Measurements from ENCODE around the gene CEND1.

Gene CEND1

GRCh38 chr11:813072-813455 is 23.2 kb upstream of the CEND1 start:
- no peak for DNase-seq (ENCODE audit: low spot score)
- no peaks in the 10 kb centered on the region for H3K9me3 ChIP-seq (ENCODE audit: severe bottlenecking)
- H3K27me3 ChIP-seq (ENCODE audit: insufficient read depth, poor library complexity, severe bottlenecking): no peaks in the 10 kb centered on the region
- peaks cover 37% of the 10 kb centered on the region for H3K36me3 ChIP-seq (ENCODE audit: low read depth)
- no peak for ATAC-seq (ENCODE audit: low read depth)
- peak overlapping the region; percentile 73 for H3K27ac ChIP-seq (ENCODE audit: poor library complexity, severe bottlenecking)
- no peaks in the 10 kb centered on the region for H3K4me1 ChIP-seq (ENCODE audit: insufficient read depth, poor library complexity, severe bottlenecking)
- no peak for TF ChIP-seq CTCF (IDR thresholded peaks at IDR 0.05; ENCODE audit: poor library complexity, severe bottlenecking)
- no peak overlapping the region for H3K4me3 ChIP-seq (ENCODE audit: severe bottlenecking)

DNA sequence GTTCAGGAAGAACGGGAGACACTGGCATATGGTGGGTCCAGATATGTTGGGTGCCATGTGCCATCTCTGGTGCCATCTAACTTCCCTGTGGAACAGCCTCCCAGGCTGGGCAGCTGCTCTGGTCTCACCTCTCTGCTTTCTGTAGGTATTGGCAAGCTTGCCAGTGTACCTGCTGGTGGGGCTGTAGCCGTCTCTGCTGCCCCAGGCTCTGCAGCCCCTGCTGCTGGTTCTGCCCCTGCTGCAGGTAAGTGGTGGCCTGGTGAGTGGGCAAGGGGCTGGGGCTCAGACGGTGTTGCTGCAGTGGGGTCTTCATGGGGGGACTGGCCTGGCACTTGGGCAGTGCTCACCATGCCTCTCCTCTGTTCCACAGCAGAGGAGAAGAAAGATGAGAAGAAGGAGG is 22.5 kb upstream of the CEND1 start:
- ATAC-seq (ENCODE audit: low read depth): no peak

DNA sequence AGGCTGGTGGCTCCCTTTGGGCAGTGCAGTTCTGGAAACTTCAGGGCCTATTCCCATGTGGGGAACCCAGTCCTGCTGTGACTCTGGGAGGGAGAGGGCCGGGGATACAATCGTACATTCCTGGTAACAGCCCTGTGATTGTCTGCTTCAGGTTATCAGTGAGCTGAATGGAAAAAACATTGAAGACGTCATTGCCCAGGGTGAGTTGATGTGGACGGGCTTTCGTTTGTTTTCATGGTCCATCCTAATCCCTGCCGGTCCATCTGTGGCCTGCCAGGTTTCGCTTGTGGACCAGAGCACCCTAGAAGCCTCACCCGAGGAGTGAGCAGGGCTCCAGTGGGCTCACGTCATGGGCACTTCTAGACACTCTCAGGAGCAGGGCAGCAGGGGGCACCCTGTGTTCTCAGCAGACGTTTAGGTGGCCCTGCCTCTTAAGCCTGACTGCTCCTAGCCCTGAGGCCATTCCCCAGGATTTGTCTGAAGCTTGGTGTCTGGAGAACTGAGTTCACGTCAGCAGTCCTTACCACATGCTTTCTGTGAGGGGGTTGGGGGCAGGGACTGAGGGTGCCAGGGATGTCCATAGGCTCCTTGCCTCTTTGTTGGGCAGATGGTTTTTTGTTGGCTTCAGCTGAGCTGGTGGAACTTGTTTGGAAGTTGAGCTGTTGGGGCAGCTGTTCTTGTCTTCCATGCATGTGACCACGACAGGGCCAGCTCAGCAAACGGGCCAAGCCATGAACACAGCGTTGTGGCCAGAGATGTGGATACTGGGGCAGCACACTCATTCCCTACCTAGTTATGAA is 21.8 kb upstream of the CEND1 start:
- DNase-seq (ENCODE audit: low spot score) (no peak), ATAC-seq (ENCODE audit: low read depth) (no peak)
- H3K27me3 ChIP-seq (ENCODE audit: insufficient read depth, poor library complexity, severe bottlenecking): no peaks in the 10 kb centered on the region
- H3K27ac ChIP-seq (ENCODE audit: poor library complexity, severe bottlenecking): peak overlapping the region; percentile 73
- no peaks in the 10 kb centered on the region for H3K9me3 ChIP-seq (ENCODE audit: severe bottlenecking)
- peaks cover 37% of the 10 kb centered on the region for H3K36me3 ChIP-seq (ENCODE audit: low read depth)
- TF ChIP-seq CTCF (IDR thresholded peaks at IDR 0.05; ENCODE audit: poor library complexity, severe bottlenecking): no peak
- no peaks in the 10 kb centered on the region for H3K4me1 ChIP-seq (ENCODE audit: insufficient read depth, poor library complexity, severe bottlenecking)
- peak overlapping the region; percentile 69 for H3K4me3 ChIP-seq (ENCODE audit: severe bottlenecking)

More for the DNA sequence above, 22.5 kb upstream of the CEND1 start:
- no peaks in the 10 kb centered on the region for H3K4me1 ChIP-seq (ENCODE audit: insufficient read depth, poor library complexity, severe bottlenecking)
- H3K27ac ChIP-seq (ENCODE audit: poor library complexity, severe bottlenecking): peak overlapping the region; percentile 73
- H3K4me3 ChIP-seq (ENCODE audit: severe bottlenecking): no peak overlapping the region
- H3K27me3 ChIP-seq (ENCODE audit: insufficient read depth, poor library complexity, severe bottlenecking): no peaks in the 10 kb centered on the region
- TF ChIP-seq CTCF (IDR thresholded peaks at IDR 0.05; ENCODE audit: poor library complexity, severe bottlenecking): no peak
- peaks cover 37% of the 10 kb centered on the region for H3K36me3 ChIP-seq (ENCODE audit: low read depth)
- no peaks in the 10 kb centered on the region for H3K9me3 ChIP-seq (ENCODE audit: severe bottlenecking)
- DNase-seq (ENCODE audit: low spot score): no peak

- DNase-seq (ENCODE audit: low spot score): no peak
- no peaks in the 10 kb centered on the region for H3K27me3 ChIP-seq (ENCODE audit: insufficient read depth, poor library complexity, severe bottlenecking)
- H3K27ac ChIP-seq (ENCODE audit: poor library complexity, severe bottlenecking): peak overlapping the region; percentile 73
- TF ChIP-seq CTCF (IDR thresholded peaks at IDR 0.05; ENCODE audit: poor library complexity, severe bottlenecking): no peak
- ATAC-seq (ENCODE audit: low read depth): no peak
- peak overlapping the region; percentile 69 for H3K4me3 ChIP-seq (ENCODE audit: severe bottlenecking)
- H3K36me3 ChIP-seq (ENCODE audit: low read depth): peaks cover 37% of the 10 kb centered on the region
- no peaks in the 10 kb centered on the region for H3K4me1 ChIP-seq (ENCODE audit: insufficient read depth, poor library complexity, severe bottlenecking)
- no peaks in the 10 kb centered on the region for H3K9me3 ChIP-seq (ENCODE audit: severe bottlenecking)
Observed at GRCh38 chr11:810040-810567, 20.2 kb upstream of the CEND1 start.
